NCI-H1105 (cell line): ENCODE results near the gene CBFA2T2.
"Not testable (repeated sequence)": the region's sequence is repeated elsewhere in the genome, so short reads cannot be mapped to it uniquely, and the experiment has no call there.

Experiments
- DNase-seq: peaks from one replicate; lab custom pipeline; 2025; lab: John Stamatoyannopoulos, UW

The CBFA2T2 gene

GRCh38 chr20:33490023-33490933, at the start of gene CBFA2T2:
Gene CBFA2T2, plus strand, starts transcription at chr20:33490096. Its CDS starts 172 bp downstream, at chr20:33490268.
- DNase-seq: peak; percentile 48

GRCh38 chr20:33440562-33440961, 49.3 kb upstream of the CBFA2T2 start:
- not testable (repeated sequence) for DNase-seq

- peak; percentile 20 for DNase-seq
These were observed 48.5 kb upstream of the CBFA2T2 start for GRCh38 chr20:33441142-33441955.

- no peak for DNase-seq
These were observed 47.5 kb upstream of the CBFA2T2 start for GRCh38 chr20:33442136-33443005.

GRCh38 chr20:33443006-33443511, 46.8 kb upstream of the CBFA2T2 start:
- peak; percentile 41 for DNase-seq

- DNase-seq: peak; percentile 94
These were observed 46.2 kb upstream of the CBFA2T2 start, which contains the start of gene SNTA1 for GRCh38 chr20:33443512-33444239. Gene SNTA1, minus strand, starts transcription at chr20:33443763. Its CDS starts 143 bp downstream, at chr20:33443620.

GRCh38 chr20:33444797-33445560, 44.9 kb upstream of the CBFA2T2 start:
- no peak for DNase-seq

GRCh38 chr20:33445881-33446625, 43.8 kb upstream of the CBFA2T2 start:
- no peak for DNase-seq

GRCh38 chr20:33450867-33451266, 39.0 kb upstream of the CBFA2T2 start:
- no peak for DNase-seq

- DNase-seq: peak; percentile 88
These were observed 32.8 kb upstream of the CBFA2T2 start for GRCh38 chr20:33456916-33457642.

- no peak for DNase-seq
These were observed 30.3 kb upstream of the CBFA2T2 start for GRCh38 chr20:33459599-33459998.

GRCh38 chr20:33460711-33461110, 29.2 kb upstream of the CBFA2T2 start:
- no peak for DNase-seq

- DNase-seq: no peak
These were observed 26.4 kb upstream of the CBFA2T2 start for GRCh38 chr20:33463332-33464101.

GRCh38 chr20:33464759-33465158, 25.1 kb upstream of the CBFA2T2 start:
- DNase-seq: not testable (repeated sequence)

GRCh38 chr20:33465481-33466302, 24.2 kb upstream of the CBFA2T2 start:
- no peak for DNase-seq

- DNase-seq: no peak
These were observed 23.6 kb upstream of the CBFA2T2 start for GRCh38 chr20:33466303-33466646.

- no peak for DNase-seq
These were observed 19.4 kb upstream of the CBFA2T2 start for GRCh38 chr20:33470457-33470856.
